HepG2 (cell line): ENCODE data around the gene TPM3.

Experiments
- ARNT ChIP-seq: fragments of 450-650 bp; IDR thresholded peaks from 2 replicates; pipeline ENCODE4 v1.6.1; 2017
- CTCF ChIP-seq: sonication (generic); formaldehyde crosslinking; IDR thresholded peaks from 2 replicates; pipeline ENCODE4 v1.5.0; 2020; ENCODE audit warnings: mild to moderate bottlenecking, missing genetic modification reagents, moderate library complexity
- ETV6 ChIP-seq: sonication (generic); formaldehyde crosslinking; conservative IDR thresholded peaks from 2 replicates; pipeline ENCODE4 v1.4.0; 2020; ENCODE audit warnings: missing genetic modification reagents
- MYC ChIP-seq: sonication (generic); formaldehyde crosslinking; IDR thresholded peaks from 2 replicates; pipeline ENCODE4 v1.9.0; 2021; ENCODE audit warnings: missing genetic modification reagents, borderline replicate concordance
- NCOA2 ChIP-seq: sonication (generic); formaldehyde crosslinking; IDR thresholded peaks from 2 replicates; pipeline ENCODE4 v1.8.0; 2022; ENCODE audit warnings: inconsistent platforms
- POLR2A ChIP-seq, 2 experiments: IDR thresholded peaks; 2 replicates each; pipeline ENCODE4 v1.6.1; 2011; ENCODE audit warnings: low read depth in 2 of 2, low read length in 2 of 2, mild to moderate bottlenecking in 1 of 2, moderate library complexity in 1 of 2; ENCODE audit not compliant: insufficient read depth in 1 of 2
- SIN3A ChIP-seq: IDR thresholded peaks from 2 replicates; pipeline ENCODE4 v1.6.1; 2011; ENCODE audit warnings: low read depth, mild to moderate bottlenecking, control low read depth, low read length, borderline replicate concordance
- SP140L ChIP-seq: sonication (generic); formaldehyde crosslinking; IDR thresholded peaks from 2 replicates; pipeline ENCODE4 v1.4.0; 2020; ENCODE audit warnings: missing genetic modification reagents, borderline replicate concordance
- SRY ChIP-seq: sonication (generic); formaldehyde crosslinking; IDR thresholded peaks from 2 replicates; pipeline ENCODE4 v1.8.0; 2022; ENCODE audit warnings: mild to moderate bottlenecking, missing genetic modification reagents
- THYN1 ChIP-seq: sonication (generic); formaldehyde crosslinking; IDR thresholded peaks from 2 replicates; pipeline ENCODE4 v1.8.1; 2023; ENCODE audit warnings: low read depth, mild to moderate bottlenecking, moderate library complexity, missing genetic modification reagents, borderline replicate concordance
- ZC3H4 ChIP-seq: sonication (generic); formaldehyde crosslinking; IDR thresholded peaks from 2 replicates; pipeline ENCODE4 v1.4.0; 2020; ENCODE audit warnings: missing genetic modification reagents, borderline replicate concordance
- ZFP37 ChIP-seq: sonication (generic); formaldehyde crosslinking; IDR thresholded peaks from 2 replicates; pipeline ENCODE4 v1.4.0; 2020; ENCODE audit warnings: missing genetic modification reagents, borderline replicate concordance
- ZNF761 ChIP-seq: sonication (generic); formaldehyde crosslinking; conservative IDR thresholded peaks from 2 replicates; pipeline ENCODE4 v1.4.0; 2020; ENCODE audit warnings: mild to moderate bottlenecking, missing genetic modification reagents
- TF ChIP-seq, protein P1 (sequence below): IDR thresholded peaks from 2 replicates; pipeline ENCODE4 v1.6.1; 2012; ENCODE audit warnings: inconsistent platforms

DNA sequence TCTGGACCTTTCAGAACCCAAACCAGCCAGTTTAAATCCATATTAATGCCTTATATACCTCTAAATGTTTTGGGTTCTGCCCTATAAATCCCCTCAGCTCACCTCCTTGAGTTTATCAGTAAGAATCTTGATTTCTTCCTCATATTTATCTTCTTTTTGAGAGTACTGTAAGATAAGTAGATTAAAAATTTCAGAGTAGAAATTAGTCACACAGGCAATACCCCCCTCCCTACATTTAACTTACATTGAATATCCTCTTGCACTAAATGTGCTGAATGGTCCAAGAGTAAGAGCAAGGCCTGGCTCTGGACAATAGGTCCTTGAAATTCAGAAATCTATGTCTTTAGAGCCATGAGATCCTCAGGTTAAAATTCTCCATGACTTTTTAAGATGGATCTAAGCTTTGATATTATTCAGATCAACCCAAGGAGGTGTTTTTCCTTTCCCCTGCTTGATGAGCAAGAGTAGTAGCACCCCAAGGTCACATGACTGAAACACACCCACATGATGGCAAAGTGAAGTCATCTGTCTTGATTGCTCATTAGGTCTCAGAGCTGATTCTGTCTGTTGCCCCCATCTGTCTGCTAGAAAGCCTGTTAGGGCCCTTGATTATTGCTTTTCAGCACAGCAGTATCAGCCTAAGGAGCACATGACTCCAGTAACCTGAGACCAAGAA is 21.2 kb downstream of the TPM3 start:
- no peak for TF ChIP-seq POLR2A (IDR thresholded peaks at IDR 0.05; ENCODE audit: insufficient read depth in 1 of 2, low read depth in 2 of 2, low read length in 2 of 2)
- TF ChIP-seq ZFP37, result no peak
- TF ChIP-seq, protein P1, sequence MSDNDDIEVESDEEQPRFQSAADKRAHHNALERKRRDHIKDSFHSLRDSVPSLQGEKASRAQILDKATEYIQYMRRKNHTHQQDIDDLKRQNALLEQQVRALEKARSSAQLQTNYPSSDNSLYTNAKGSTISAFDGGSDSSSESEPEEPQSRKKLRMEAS, result no peak
- TF ChIP-seq ZNF761 (CRISPR knock-in tag), result no peak
- no peak for TF ChIP-seq ZC3H4 (CRISPR knock-in tag)
- no peak for TF ChIP-seq THYN1 (CRISPR knock-in tag)
- TF ChIP-seq NCOA2 (CRISPR knock-in tag), result no peak
- TF ChIP-seq ARNT, result no peak
- TF ChIP-seq CTCF (CRISPR knock-in tag), result no peak
- TF ChIP-seq ETV6 (CRISPR knock-in tag), result no peak
- no peak for TF ChIP-seq SRY
- no peak for TF ChIP-seq MYC (CRISPR knock-in tag)
- TF ChIP-seq SP140L (CRISPR knock-in tag), result no peak
- no peak for TF ChIP-seq SIN3A
